Activated CD4-positive, CD25-positive, alpha-beta regulatory T cell treated with anti-CD3 and anti-CD28 coated beads, Interleukin-2, amount 50 U/mL, for 24 hours (primary cell): ENCODE measurements around the gene GJD4.
A peak's percentile ranks its signal among the peaks of the same experiment; 100 is the strongest.

Experiments used
- ATAC-seq, 2 donors: fragments of 150-1000 bp; cut with Tn5 transposase; one replicate each; pipeline ENCODE4 v1.10.0; 2021; ENCODE audit warnings: mild to moderate bottlenecking in 1 of 2, moderate library complexity in 1 of 2

Gene GJD4

GRCh38 chr10:35605191-35605590 is at the start of gene GJD4:
TSS of gene GJD4 (plus strand) at chr10:35605341. CDS start at chr10:35605568, 227 bp downstream.
- ATAC-seq, result no peak

- no peak for ATAC-seq
Measured at GRCh38 chr10:35555962-35556930, 48.9 kb upstream of the GJD4 start.

- no peak for ATAC-seq
Measured at GRCh38 chr10:35558276-35558675, 46.9 kb upstream of the GJD4 start.

- ATAC-seq, result no peak
Measured at GRCh38 chr10:35559416-35559815, 45.7 kb upstream of the GJD4 start.

GRCh38 chr10:35561715-35562114 is 43.4 kb upstream of the GJD4 start:
- no peak for ATAC-seq

- ATAC-seq, result no peak
Measured at GRCh38 chr10:35562427-35562826, 42.7 kb upstream of the GJD4 start.

GRCh38 chr10:35563261-35563891 is 41.8 kb upstream of the GJD4 start:
- ATAC-seq, result peak in 1 of 2 donors; percentile 41

- no peak for ATAC-seq
Measured at GRCh38 chr10:35564341-35564968, 40.7 kb upstream of the GJD4 start.

- no peak for ATAC-seq
Measured at GRCh38 chr10:35565602-35566081, 39.5 kb upstream of the GJD4 start.

- ATAC-seq, result no peak
Measured at GRCh38 chr10:35567951-35568350, 37.2 kb upstream of the GJD4 start.

- ATAC-seq, result no peak
Measured at GRCh38 chr10:35568483-35569015, 36.6 kb upstream of the GJD4 start.

- ATAC-seq, result no peak
Measured at GRCh38 chr10:35569111-35569707, 35.9 kb upstream of the GJD4 start.

GRCh38 chr10:35569836-35570235 is 35.3 kb upstream of the GJD4 start:
- no peak for ATAC-seq

GRCh38 chr10:35570397-35570796 is 34.7 kb upstream of the GJD4 start:
- no peak for ATAC-seq

GRCh38 chr10:35572583-35572982 is 32.6 kb upstream of the GJD4 start:
- ATAC-seq, result no peak

GRCh38 chr10:35573796-35574195 is 31.3 kb upstream of the GJD4 start:
- ATAC-seq, result no peak

GRCh38 chr10:35574924-35575352 is 30.2 kb upstream of the GJD4 start:
- ATAC-seq, result no peak

GRCh38 chr10:35575640-35576039 is 29.5 kb upstream of the GJD4 start:
- ATAC-seq, result no peak

GRCh38 chr10:35576730-35577129 is 28.4 kb upstream of the GJD4 start:
- ATAC-seq, result no peak

GRCh38 chr10:35577926-35578617 is 27.1 kb upstream of the GJD4 start:
- no peak for ATAC-seq

- ATAC-seq, result no peak
Measured at GRCh38 chr10:35578618-35578956, 26.6 kb upstream of the GJD4 start.

GRCh38 chr10:35579116-35579515 is 26.0 kb upstream of the GJD4 start:
- no peak for ATAC-seq
